DOHH2 (cell line): ENCODE measurements around the gene ZNF536.

Experiments
- H3F3A ChIP-seq: fragments of 200-600 bp; sonication (generic), shearing (Covaris generic); 2 replicates; pipeline ENCODE4 v1.6.0; 2016; ENCODE audit warnings: antibody characterized with exemption, mild to moderate bottlenecking; ENCODE audit not compliant: control insufficient read depth, insufficient read depth
- H3K27ac ChIP-seq: fragments of 200-600 bp; sonication (generic); 2 replicates; pipeline ENCODE4 v1.5.1; 2014; ENCODE audit warnings: low read depth, mild to moderate bottlenecking, low read length, moderate library complexity
- H3K27me3 ChIP-seq: fragments of 200-600 bp; sonication (generic); 2 replicates; pipeline ENCODE4 v1.6.1; 2014; ENCODE audit warnings: mild to moderate bottlenecking, low read length, mixed read lengths; ENCODE audit not compliant: control insufficient read depth
- H3K36me3 ChIP-seq: fragments of 200-600 bp; sonication (generic); 2 replicates; pipeline ENCODE4 v1.6.1; 2014; ENCODE audit warnings: mild to moderate bottlenecking, low read length, moderate library complexity, mixed read lengths; ENCODE audit not compliant: control insufficient read depth
- H3K4me1 ChIP-seq: fragments of 200-600 bp; sonication (generic); 2 replicates; pipeline ENCODE4 v1.6.1; 2014; ENCODE audit warnings: mild to moderate bottlenecking, low read length, mixed read lengths; ENCODE audit not compliant: control insufficient read depth
- H3K4me2 ChIP-seq: fragments of 200-600 bp; sonication (generic); 2 replicates; pipeline ENCODE4 v1.6.0; 2014; ENCODE audit warnings: mild to moderate bottlenecking, low read length, moderate library complexity
- H3K4me3 ChIP-seq: fragments of 200-600 bp; sonication (generic); 2 replicates; pipeline ENCODE4 v1.5.1; 2014; ENCODE audit warnings: mild to moderate bottlenecking, low read length, mixed read lengths
- H3K79me2 ChIP-seq: fragments of 200-600 bp; sonication (generic); 2 replicates; pipeline ENCODE4 v1.6.1; 2014; ENCODE audit warnings: mild to moderate bottlenecking, low read length, mixed read lengths; ENCODE audit not compliant: control insufficient read depth
- H3K9me2 ChIP-seq: fragments of 200-600 bp; sonication (generic); replicated peaks from 2 replicates; pipeline ENCODE4 v1.6.1; 2014; ENCODE audit warnings: mild to moderate bottlenecking, low read length, mixed read lengths; ENCODE audit not compliant: control insufficient read depth
- H3K9me3 ChIP-seq: fragments of 200-600 bp; sonication (generic); 2 replicates; pipeline ENCODE4 v1.6.1; 2014; ENCODE audit warnings: antibody characterized with exemption, low read length, mixed read lengths; ENCODE audit not compliant: control insufficient read depth, insufficient read depth
- H4K20me1 ChIP-seq: fragments of 200-600 bp; sonication (generic); 2 replicates; pipeline ENCODE4 v1.6.0; 2014; ENCODE audit warnings: low read depth, mild to moderate bottlenecking, antibody characterized with exemption, low read length, moderate library complexity; ENCODE audit not compliant: control insufficient read depth, insufficient read depth
- CTCF ChIP-seq: fragments of 200-600 bp; sonication (generic); IDR thresholded peaks from one replicate; pipeline ENCODE4 v1.5.1; 2014; ENCODE audit warnings: antibody characterized with exemption, mild to moderate bottlenecking, low read depth, low read length; ENCODE audit not compliant: poor library complexity, severe bottlenecking
- EZH2phosphoT487 ChIP-seq: fragments of 200-600 bp; sonication (generic); IDR thresholded peaks from 2 replicates; pipeline ENCODE4 v1.6.1; 2017; ENCODE audit warnings: borderline replicate concordance, mild to moderate bottlenecking, antibody characterized with exemption, low read length, moderate library complexity, mixed read lengths

The ZNF536 gene

DNA sequence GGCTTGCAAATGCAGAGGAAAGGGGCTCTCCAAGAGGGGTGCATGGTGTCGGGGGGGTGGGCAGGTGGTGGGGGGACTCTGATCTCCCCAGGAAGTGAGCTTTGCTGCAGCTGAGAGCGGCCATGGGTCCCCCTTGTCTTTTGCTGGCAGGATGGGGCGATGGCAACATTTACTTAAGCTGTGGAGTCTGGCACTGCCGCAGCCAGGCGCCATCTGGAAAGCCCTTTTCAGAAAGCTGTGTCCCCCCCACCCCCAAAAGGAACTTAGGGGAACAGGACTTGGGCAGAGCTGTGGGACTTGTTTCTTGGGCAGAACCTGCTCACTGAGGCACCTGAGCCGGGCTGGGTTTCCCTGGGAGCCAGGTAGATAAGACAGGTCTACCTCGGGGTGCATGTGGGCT lies 80.7 kb downstream of the ZNF536 start:
- Histone ChIP-seq H3K27ac (no peak overlapping the region), H3F3A (no peaks in the 10 kb centered on the region), H3K4me3 (no peak overlapping the region), H3K27me3 (no peaks in the 10 kb centered on the region), H3K4me1 (no peaks in the 10 kb centered on the region), H3K4me2 (no peak overlapping the region), H3K9me3 (no peaks in the 10 kb centered on the region), H3K9me2 (no peaks in the 10 kb centered on the region), H3K79me2 (no peaks in the 10 kb centered on the region), H3K36me3 (no peaks in the 10 kb centered on the region), H4K20me1 (no peaks in the 10 kb centered on the region)
- no peak for TF ChIP-seq CTCF
- no peak for TF ChIP-seq EZH2phosphoT487

DNA sequence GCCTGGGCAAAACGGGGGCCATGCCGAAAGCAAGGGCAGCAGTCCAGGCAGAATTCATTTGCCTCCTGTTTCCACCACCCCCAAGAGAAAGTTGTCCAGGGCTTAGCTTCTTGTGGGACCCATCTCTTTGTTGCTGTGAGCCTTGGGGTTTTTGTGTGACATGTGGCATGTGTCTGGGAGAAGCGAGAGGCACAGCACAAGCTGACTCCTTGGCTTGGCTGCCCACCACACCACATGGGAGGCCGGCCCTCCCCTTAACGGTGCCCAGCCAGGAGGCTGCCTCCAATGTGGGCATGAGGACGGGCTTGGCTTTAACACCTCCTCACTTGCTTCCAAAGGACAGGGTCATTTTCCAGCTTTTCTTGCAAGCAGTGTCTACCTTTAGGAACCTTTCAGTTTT lies 81.6 kb downstream of the ZNF536 start:
- Histone ChIP-seq H3K4me3 (no peak overlapping the region), H3K36me3 (no peaks in the 10 kb centered on the region), H3K79me2 (no peaks in the 10 kb centered on the region), H3K9me2 (no peaks in the 10 kb centered on the region), H3K4me2 (no peak overlapping the region), H4K20me1 (no peaks in the 10 kb centered on the region), H3K27me3 (no peaks in the 10 kb centered on the region), H3K9me3 (no peaks in the 10 kb centered on the region), H3K4me1 (no peaks in the 10 kb centered on the region), H3K27ac (no peak overlapping the region), H3F3A (no peaks in the 10 kb centered on the region)
- no peak for TF ChIP-seq EZH2phosphoT487
- TF ChIP-seq CTCF: no peak

DNA sequence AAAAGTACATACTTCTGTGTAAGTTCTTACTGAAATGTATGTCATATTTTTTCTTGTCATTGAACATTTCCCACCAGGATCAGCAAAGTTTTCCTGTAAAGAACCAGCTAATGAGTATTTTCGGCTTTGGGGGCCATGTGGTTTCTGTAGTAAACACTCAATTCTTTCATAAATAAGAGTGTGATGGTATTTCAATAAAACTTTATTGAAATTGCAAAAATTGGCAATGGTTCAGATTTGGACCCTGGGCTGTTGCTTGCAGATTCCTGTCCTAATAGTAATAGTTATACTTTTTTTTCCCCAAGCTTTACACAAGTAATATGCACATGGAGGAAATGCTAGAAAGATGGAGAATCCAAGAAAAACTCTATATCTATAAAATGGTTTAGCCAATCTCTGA lies 83.7 kb downstream of the ZNF536 start:
- Histone ChIP-seq H3K9me2 (no peaks in the 10 kb centered on the region), H3K4me3 (no peak overlapping the region), H4K20me1 (no peaks in the 10 kb centered on the region), H3K36me3 (no peaks in the 10 kb centered on the region), H3K9me3 (peaks cover 3% of the 10 kb centered on the region; the same call in 1 of the 2 replicates), H3F3A (no peaks in the 10 kb centered on the region), H3K27ac (no peak overlapping the region), H3K27me3 (no peaks in the 10 kb centered on the region), H3K4me2 (no peak overlapping the region), H3K79me2 (no peaks in the 10 kb centered on the region), H3K4me1 (no peaks in the 10 kb centered on the region)
- TF ChIP-seq CTCF (no peak), EZH2phosphoT487 (no peak)

- Histone ChIP-seq H3K4me2 (no peak overlapping the region), H3K4me1 (no peaks in the 10 kb centered on the region), H3K9me2 (no peaks in the 10 kb centered on the region), H3K79me2 (no peaks in the 10 kb centered on the region), H3K9me3 (peaks cover 3% of the 10 kb centered on the region; the same call in 1 of the 2 replicates), H3K4me3 (no peak overlapping the region), H3F3A (no peaks in the 10 kb centered on the region), H3K27ac (no peak overlapping the region), H3K36me3 (no peaks in the 10 kb centered on the region), H3K27me3 (no peaks in the 10 kb centered on the region), H4K20me1 (no peaks in the 10 kb centered on the region)
- TF ChIP-seq EZH2phosphoT487 (no peak), CTCF (no peak)
These were observed 85.3 kb downstream of the ZNF536 start for GRCh38 chr19:30457484-30457883.
